PC-3 (cell line): ENCODE measurements around the gene STRN3.

Experiments
- CTCF ChIP-seq: fragments of 300-600 bp; sonication (generic); conservative IDR thresholded peaks from 2 replicates; pipeline ENCODE4 v1.5.1; 2017; ENCODE audit warnings: antibody characterized with exemption, low read depth, mild to moderate bottlenecking, low read length
- EZH2 ChIP-seq: fragments of 300-600 bp; sonication (generic); IDR thresholded peaks from one replicate; pipeline ENCODE4 v1.6.1; 2017; ENCODE audit warnings: antibody characterized with exemption, mild to moderate bottlenecking, low read length; ENCODE audit not compliant: unreplicated experiment

DNA sequence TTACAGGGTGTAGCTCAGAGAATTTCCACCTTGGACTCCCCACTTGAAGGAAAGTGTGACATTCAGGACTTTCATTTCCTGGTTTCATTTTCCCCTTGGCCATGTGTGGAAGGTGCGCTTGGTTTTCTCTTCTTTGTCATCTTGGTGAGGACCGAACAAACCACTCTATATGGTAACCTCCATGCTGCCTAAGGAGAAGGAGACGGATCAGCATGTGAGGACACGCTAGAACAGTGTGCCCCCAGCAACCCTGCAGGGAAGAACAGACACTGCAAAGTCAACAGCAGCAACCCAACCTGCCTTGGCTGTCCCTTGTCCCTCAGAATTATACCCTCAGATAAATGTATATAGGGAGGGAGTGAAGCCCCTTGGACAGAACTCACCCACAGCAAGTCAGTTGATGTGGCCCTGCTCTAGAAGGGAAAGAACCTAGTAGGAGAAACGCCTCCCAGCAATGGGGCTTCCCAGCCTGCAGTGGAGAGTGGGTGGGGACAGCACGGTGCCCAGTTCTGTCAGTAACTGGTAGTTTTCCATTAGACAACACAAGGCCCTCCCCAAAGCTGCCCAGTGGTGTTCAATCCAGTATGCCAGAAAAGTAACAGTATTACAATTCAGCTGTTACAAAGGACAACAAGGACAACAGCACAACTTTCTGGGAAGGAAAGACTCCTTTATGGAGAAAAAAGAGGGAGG is 170.7 kb downstream of the STRN3 start:
- TF ChIP-seq EZH2 (no peak), CTCF (no peak)
